ENCODE results near the gene LGR6. TPM values are rescaled to one million over a fixed set of nuclear protein-coding genes. Genes with fewer than 3 reads are reported as not detected.

LGR6 gene
- polyA plus RNA-seq, 3 donors: not detected

DNA sequence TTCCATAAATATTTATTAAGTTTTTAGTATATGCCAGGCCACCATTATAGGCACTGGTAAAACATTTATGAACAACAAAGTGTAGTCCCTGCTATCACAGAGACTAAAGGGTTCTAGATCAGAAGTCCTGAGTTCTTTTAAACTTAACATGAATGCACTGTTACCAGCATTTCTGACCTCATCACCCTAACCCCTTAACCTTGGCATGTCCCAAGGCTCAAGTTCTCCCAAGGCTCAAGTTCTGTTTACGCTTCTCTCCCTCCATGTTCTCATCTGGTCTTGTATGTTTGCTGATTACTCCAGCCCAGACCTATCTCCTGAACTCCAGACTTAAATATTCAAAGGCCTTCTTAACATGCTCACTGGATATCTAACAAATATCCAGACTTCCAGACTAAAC lies 93.6 kb downstream of the LGR6 start:
- no peaks in the 10 kb centered on the region for H3K9me3 Mint-ChIP-seq
- Histone ChIP-seq H3K4me2 (replicated peaks; ENCODE audit: extremely low read depth, low read length, poor library complexity, severe bottlenecking) (no peak overlapping the region), H3K79me2 (ENCODE audit: insufficient read depth, low read length) (no peaks in the 10 kb centered on the region), H3K36me3 (replicated peaks in 1 of 2; ENCODE audit: control insufficient read depth in 1 of 2, insufficient read depth in 2 of 2, low read length in 2 of 2) (no peaks in the 10 kb centered on the region), H3K4me3 (replicated peaks in 1 of 3; ENCODE audit: low read depth in 2 of 3, low read length in 3 of 3) (no peak overlapping the region), H2AFZ (ENCODE audit: insufficient read depth, low read depth, low read length, poor library complexity, severe bottlenecking) (no peak overlapping the region), H3K9me3 (replicated peaks in 1 of 2; ENCODE audit: control insufficient read depth in 1 of 2, insufficient read depth in 1 of 2, low read length in 2 of 2) (no peaks in the 10 kb centered on the region), H4K20me1 (ENCODE audit: insufficient read depth, low read length) (no peaks in the 10 kb centered on the region), H3K27ac (ENCODE audit: low read depth in 1 of 2, low read length in 2 of 2) (no peak overlapping the region), H3K9ac (ENCODE audit: insufficient read depth, low read length, poor library complexity, severe bottlenecking) (no peak overlapping the region), H3K27me3 (ENCODE audit: control insufficient read depth in 2 of 2, insufficient read depth in 2 of 2, low read length in 2 of 2) (peaks cover 9 to 17% of the 10 kb centered on the region in 2 donors), H3K4me1 (ENCODE audit: control insufficient read depth in 1 of 2, insufficient read depth in 2 of 2, low read length in 2 of 2) (no peaks in the 10 kb centered on the region)
- peaks cover 13 to 39% (median 17%) of the 10 kb centered on the region in 3 donors for H3K27me3 Mint-ChIP-seq (ENCODE audit: low read depth in 3 of 3)
- 91% methylated on average over 1 of the region's 1 CpG for WGBS (ENCODE audit: insufficient coverage)
- H3K36me3 Mint-ChIP-seq: no peaks in the 10 kb centered on the region
- no peak for DNase-seq
- intact Hi-C loops (cut with micrococcal nuclease): no loop called here
- H3K4me1 Mint-ChIP-seq: peaks cover 3% of the 10 kb centered on the region
- TF ChIP-seq, protein P1, sequence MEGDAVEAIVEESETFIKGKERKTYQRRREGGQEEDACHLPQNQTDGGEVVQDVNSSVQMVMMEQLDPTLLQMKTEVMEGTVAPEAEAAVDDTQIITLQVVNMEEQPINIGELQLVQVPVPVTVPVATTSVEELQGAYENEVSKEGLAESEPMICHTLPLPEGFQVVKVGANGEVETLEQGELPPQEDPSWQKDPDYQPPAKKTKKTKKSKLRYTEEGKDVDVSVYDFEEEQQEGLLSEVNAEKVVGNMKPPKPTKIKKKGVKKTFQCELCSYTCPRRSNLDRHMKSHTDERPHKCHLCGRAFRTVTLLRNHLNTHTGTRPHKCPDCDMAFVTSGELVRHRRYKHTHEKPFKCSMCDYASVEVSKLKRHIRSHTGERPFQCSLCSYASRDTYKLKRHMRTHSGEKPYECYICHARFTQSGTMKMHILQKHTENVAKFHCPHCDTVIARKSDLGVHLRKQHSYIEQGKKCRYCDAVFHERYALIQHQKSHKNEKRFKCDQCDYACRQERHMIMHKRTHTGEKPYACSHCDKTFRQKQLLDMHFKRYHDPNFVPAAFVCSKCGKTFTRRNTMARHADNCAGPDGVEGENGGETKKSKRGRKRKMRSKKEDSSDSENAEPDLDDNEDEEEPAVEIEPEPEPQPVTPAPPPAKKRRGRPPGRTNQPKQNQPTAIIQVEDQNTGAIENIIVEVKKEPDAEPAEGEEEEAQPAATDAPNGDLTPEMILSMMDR (IDR thresholded peaks at IDR 0.05): no peak
- no peak overlapping the region for H3K4me3 Mint-ChIP-seq
- H3K27ac Mint-ChIP-seq: no peak overlapping the region

DNA sequence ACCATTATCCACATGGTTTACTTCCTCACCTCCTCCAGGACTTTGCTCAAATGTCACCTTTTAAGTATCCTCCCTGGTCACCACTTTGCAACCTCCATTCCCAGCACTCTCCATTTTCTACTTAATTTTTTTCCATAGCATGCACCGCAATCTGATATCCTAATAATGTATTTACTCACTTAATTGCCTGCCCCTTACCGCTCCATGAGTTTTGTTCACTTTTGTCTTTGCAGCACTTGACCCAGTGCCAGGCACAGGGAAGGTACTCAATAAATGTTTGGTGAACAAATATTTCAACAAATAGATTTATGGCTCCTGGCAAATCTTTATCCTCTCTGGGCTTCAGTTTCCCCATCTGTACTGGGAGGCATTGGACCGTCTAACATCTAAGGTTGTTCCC lies 94.6 kb downstream of the LGR6 start:
- H3K9me3 Mint-ChIP-seq: no peaks in the 10 kb centered on the region
- H3K27ac Mint-ChIP-seq: no peak overlapping the region
- Histone ChIP-seq H3K4me1 (ENCODE audit: control insufficient read depth in 1 of 2, insufficient read depth in 2 of 2, low read length in 2 of 2) (no peaks in the 10 kb centered on the region), H4K20me1 (ENCODE audit: insufficient read depth, low read length) (no peaks in the 10 kb centered on the region), H3K27ac (ENCODE audit: low read depth in 1 of 2, low read length in 2 of 2) (no peak overlapping the region), H2AFZ (ENCODE audit: insufficient read depth, low read depth, low read length, poor library complexity, severe bottlenecking) (no peak overlapping the region), H3K79me2 (ENCODE audit: insufficient read depth, low read length) (no peaks in the 10 kb centered on the region), H3K4me2 (replicated peaks; ENCODE audit: extremely low read depth, low read length, poor library complexity, severe bottlenecking) (no peak overlapping the region), H3K4me3 (replicated peaks in 1 of 3; ENCODE audit: low read depth in 2 of 3, low read length in 3 of 3) (no peak overlapping the region), H3K27me3 (ENCODE audit: control insufficient read depth in 2 of 2, insufficient read depth in 2 of 2, low read length in 2 of 2) (peaks cover 6 to 13% of the 10 kb centered on the region in 2 donors), H3K9ac (ENCODE audit: insufficient read depth, low read length, poor library complexity, severe bottlenecking) (no peak overlapping the region), H3K36me3 (replicated peaks in 1 of 2; ENCODE audit: control insufficient read depth in 1 of 2, insufficient read depth in 2 of 2, low read length in 2 of 2) (no peaks in the 10 kb centered on the region), H3K9me3 (replicated peaks in 1 of 2; ENCODE audit: control insufficient read depth in 1 of 2, insufficient read depth in 1 of 2, low read length in 2 of 2) (no peaks in the 10 kb centered on the region)
- intact Hi-C loops (cut with micrococcal nuclease): no loop called here
- peaks cover 12 to 32% (median 13%) of the 10 kb centered on the region in 3 donors for H3K27me3 Mint-ChIP-seq (ENCODE audit: low read depth in 3 of 3)
- H3K36me3 Mint-ChIP-seq: no peaks in the 10 kb centered on the region
- WGBS (ENCODE audit: insufficient coverage): 100% methylated on average over 1 of the region's 3 CpGs
- no peak for DNase-seq
- no peak overlapping the region for H3K4me3 Mint-ChIP-seq
- H3K4me1 Mint-ChIP-seq: peaks cover 3% of the 10 kb centered on the region
- TF ChIP-seq, protein P1 (IDR thresholded peaks at IDR 0.05): no peak
